Fibroblast of lung (primary cell): Measurements from ENCODE around the gene NAV3.

Source experiments
- EZH2 ChIP-seq: IDR thresholded peaks from 2 replicates; pipeline ENCODE4 v1.5.1; 2012; ENCODE audit warnings: low read length, control low read depth, mild to moderate bottlenecking; ENCODE audit errors: missing control alignments
- TF ChIP-seq, protein P1 (sequence below), 2 donors: IDR thresholded peaks in 1 of 2; conservative IDR thresholded peaks in 1 of 2; 1 replicate in 1 of 2; 2 replicates in 1 of 2; pipeline ENCODE4 v1.5.1; 2011 to 2012; ENCODE audit warnings: low read length in 2 of 2, control low read depth in 1 of 2, inconsistent platforms in 1 of 2, low read depth in 1 of 2, mild to moderate bottlenecking in 1 of 2

DNA sequence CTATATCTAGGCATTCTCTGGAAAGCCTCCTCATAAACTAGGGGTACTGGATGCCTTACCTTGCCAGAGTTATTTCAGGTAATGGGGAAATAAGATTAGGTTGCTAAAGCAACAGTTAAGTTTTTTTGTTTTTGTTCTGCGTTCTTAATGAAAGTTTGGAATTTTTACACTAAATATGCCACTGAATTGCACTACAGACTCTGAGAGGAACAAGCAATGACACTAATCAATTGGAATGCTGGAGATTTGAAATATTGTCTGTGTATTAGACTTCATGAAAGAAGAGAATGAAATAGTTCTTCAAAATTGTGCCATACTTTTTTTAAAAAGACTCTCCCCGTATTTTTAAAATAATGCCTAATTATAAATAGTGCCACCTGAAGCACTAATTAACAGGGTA, 287.8 kb downstream of the NAV3 start:
- TF ChIP-seq, protein P1, sequence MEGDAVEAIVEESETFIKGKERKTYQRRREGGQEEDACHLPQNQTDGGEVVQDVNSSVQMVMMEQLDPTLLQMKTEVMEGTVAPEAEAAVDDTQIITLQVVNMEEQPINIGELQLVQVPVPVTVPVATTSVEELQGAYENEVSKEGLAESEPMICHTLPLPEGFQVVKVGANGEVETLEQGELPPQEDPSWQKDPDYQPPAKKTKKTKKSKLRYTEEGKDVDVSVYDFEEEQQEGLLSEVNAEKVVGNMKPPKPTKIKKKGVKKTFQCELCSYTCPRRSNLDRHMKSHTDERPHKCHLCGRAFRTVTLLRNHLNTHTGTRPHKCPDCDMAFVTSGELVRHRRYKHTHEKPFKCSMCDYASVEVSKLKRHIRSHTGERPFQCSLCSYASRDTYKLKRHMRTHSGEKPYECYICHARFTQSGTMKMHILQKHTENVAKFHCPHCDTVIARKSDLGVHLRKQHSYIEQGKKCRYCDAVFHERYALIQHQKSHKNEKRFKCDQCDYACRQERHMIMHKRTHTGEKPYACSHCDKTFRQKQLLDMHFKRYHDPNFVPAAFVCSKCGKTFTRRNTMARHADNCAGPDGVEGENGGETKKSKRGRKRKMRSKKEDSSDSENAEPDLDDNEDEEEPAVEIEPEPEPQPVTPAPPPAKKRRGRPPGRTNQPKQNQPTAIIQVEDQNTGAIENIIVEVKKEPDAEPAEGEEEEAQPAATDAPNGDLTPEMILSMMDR (conservative IDR thresholded peaks at IDR 0.05 in 1 of 2, IDR thresholded peaks at IDR 0.05 in 1 of 2; ENCODE audit: low read depth in 1 of 2, low read length in 2 of 2), result no peak
- TF ChIP-seq EZH2, result no peak
